Ovary (tissue), 9 donors: ENCODE measurements around the gene SLC25A15. TPM values are rescaled to one million over a fixed set of nuclear protein-coding genes. Genes with fewer than 3 reads are reported as not detected.
"Not testable (repeated sequence)": the region's sequence is repeated elsewhere in the genome, so short reads cannot be mapped to it uniquely, and the experiment has no call there.

Experiments used
- DNase-seq, 5 donors: peaks; one replicate each; pipeline ENCODE4 v3.0.0-alpha.2; 2019 to 2020
- H3K27ac ChIP-seq, 2 donors: fragments of 200-600 bp; one replicate each; pipeline versions ENCODE4 v1.5.1 to v1.8.0; 2019 to 2022
- H3K27me3 ChIP-seq: fragments of 200-600 bp; one replicate; pipeline ENCODE4 v1.8.0; 2022
- H3K36me3 ChIP-seq: fragments of 200-600 bp; sonication (generic); one replicate; pipeline ENCODE4 v1.5.1; 2019
- H3K4me1 ChIP-seq: one replicate; pipeline ENCODE4 v1.8.1; 2013; ENCODE audit warnings: mild to moderate bottlenecking, moderate library complexity; ENCODE audit not compliant: insufficient read depth
- H3K4me3 ChIP-seq: fragments of 200-600 bp; sonication (generic); one replicate; pipeline ENCODE4 v1.5.1; 2017
- H3K9me3 ChIP-seq, 2 donors: fragments of 200-600 bp in 1 of 2; sonication (generic) in 1 of 2; one replicate each; pipeline versions ENCODE4 v1.5.1 to v1.8.1; 2013 to 2019; ENCODE audit warnings: mild to moderate bottlenecking in 1 of 2, moderate library complexity in 1 of 2
- CTCF ChIP-seq, 3 donors: fragments of 450-650 bp in 2 of 3; fragments of 200-600 bp in 1 of 3; IDR thresholded peaks; one replicate each; pipeline versions ENCODE4 v1.5.1 to v1.8.0; 2016 to 2022; ENCODE audit warnings: antibody characterized with exemption in 3 of 3, mild to moderate bottlenecking in 1 of 3
- EP300 ChIP-seq: sonication (generic); formaldehyde crosslinking; IDR thresholded peaks from one replicate; pipeline ENCODE4 v1.6.1; 2017; ENCODE audit warnings: antibody characterized with exemption
- POLR2A ChIP-seq: fragments of 450-650 bp; IDR thresholded peaks from one replicate; pipeline ENCODE4 v1.6.1; 2017; ENCODE audit warnings: antibody characterized with exemption, mild to moderate bottlenecking, moderate library complexity
- WGBS, 3 donors: extraction: QIAGEN DNeasy Blood & Tissue Kit in 1 of 3; methylation state at CpG; one replicate each; pipeline versions ENCODE4 v1.1.5 to v1.1.7; 2013 to 2017; 5-methylcytosine and 5-hydroxymethylcytosine counted together
- intact Hi-C, 4 donors: fragments of 100-400 bp; cut with DNase I; formaldehyde crosslinking; loops; one replicate each; pipeline versions ENCODE4 v1.11.0 to v1.15.1; 2022 to 2023
- polyA plus RNA-seq, 2 donors: library from polyadenylated mRNA; stranded (reverse); fragments of 200-250 nt in 1 of 2; fragments of 350-450 nt in 1 of 2; fragmentation: Illumina TruSeq in 1 of 2; extraction: RNeasy Lipid Tissue Mini Kit (QIAGEN cat#74804) in 1 of 2; gene quantifications; one replicate each; pipeline ENCODE4 v1.2.3, GENCODE V29; 2013 to 2014
- total RNA-seq, 7 donors: library from RNA; depleted of rRNA in 2 of 7; stranded (reverse); fragments of >200 nt in 2 of 7; fragmentation: NEBNext Ultra II Directional in 3 of 7; extraction: Animal tissue kit (Norgen Biotek cat#: 25700) in 3 of 7; gene quantifications; one replicate each; pipeline versions ENCODE4 v1.1.0 to v1.2.4, GENCODE V29; 2016 to 2023
- donor health status: DM: no; HTN: no; CAD: no; lungs with moderate emphysema.
- donor health status: DM: no; HTN: no; CAD: no.
- donor health status: Bipolar disorder and iron deficiency.
- donor health status: DM: yes; HTN: yes; CAD: no.
- donor health status: DM: no; HTN: no; CAD: no.
- donor health status: DM: yes; HTN: yes; CAD: no.

SLC25A15 gene
- total and polyA plus RNA-seq, 9 donors, result 1.7 to 15.4 (median 4.6) TPM

- peaks cover 0 to 3% of the 10 kb centered on the region in 2 donors for H3K9me3 ChIP-seq
- TF ChIP-seq POLR2A, result no peak
- no peak for TF ChIP-seq EP300
- no peak for TF ChIP-seq CTCF (IDR thresholded peaks at IDR 0.05)
- H3K27me3 ChIP-seq, result no peaks in the 10 kb centered on the region
- no peaks in the 10 kb centered on the region for H3K36me3 ChIP-seq
- H3K4me1 ChIP-seq, result no peaks in the 10 kb centered on the region
- H3K27ac ChIP-seq, result no peak overlapping the region
- 69 to 87% (median 84%) methylated on average over 6 to 7 of the region's 7 CpGs for WGBS, 3 donors
- no peak for DNase-seq
- intact Hi-C loops, result no loop called here
- no peak overlapping the region for H3K4me3 ChIP-seq
Observed at GRCh38 chr13:40813667-40814454, 24.4 kb downstream of the SLC25A15 start.

- WGBS, 3 donors, result 95 to 99% (median 97%) methylated on average over 2 of the region's 2 CpGs
- H3K36me3 ChIP-seq, result no peaks in the 10 kb centered on the region
- H3K27me3 ChIP-seq, result no peaks in the 10 kb centered on the region
- no peak for DNase-seq
- TF ChIP-seq CTCF (IDR thresholded peaks at IDR 0.05) (no peak), EP300 (no peak), POLR2A (no peak)
- no peak overlapping the region for H3K27ac ChIP-seq
- peaks cover 0 to 3% of the 10 kb centered on the region in 2 donors for H3K9me3 ChIP-seq
- intact Hi-C loops, result no loop called here
- H3K4me3 ChIP-seq, result no peak overlapping the region
- H3K4me1 ChIP-seq, result no peaks in the 10 kb centered on the region
Observed at GRCh38 chr13:40814803-40815202, 25.4 kb downstream of the SLC25A15 start.

GRCh38 chr13:40818926-40819325 lies 29.5 kb downstream of the SLC25A15 start:
- 88 to 91% (median 90%) methylated on average over 5 of the region's 5 CpGs for WGBS, 3 donors
- H3K27me3 ChIP-seq, result no peaks in the 10 kb centered on the region
- no peaks in the 10 kb centered on the region for H3K36me3 ChIP-seq
- no peaks in the 10 kb centered on the region for H3K4me1 ChIP-seq
- no peak overlapping the region for H3K4me3 ChIP-seq
- H3K27ac ChIP-seq, result no peak overlapping the region
- TF ChIP-seq POLR2A (no peak), CTCF (IDR thresholded peaks at IDR 0.05) (no peak), EP300 (no peak)
- DNase-seq, result no peak
- intact Hi-C loops, result no loop called here
- H3K9me3 ChIP-seq, result peaks cover 0 to 3% of the 10 kb centered on the region in 2 donors

GRCh38 chr13:40819797-40820315 lies 30.4 kb downstream of the SLC25A15 start:
- H3K9me3 ChIP-seq, result peaks cover 0 to 3% of the 10 kb centered on the region in 2 donors
- 83 to 90% (median 88%) methylated on average over 1 of the region's 1 CpG for WGBS, 3 donors
- intact Hi-C loops, result no loop called here
- no peaks in the 10 kb centered on the region for H3K36me3 ChIP-seq
- no peak for TF ChIP-seq CTCF (IDR thresholded peaks at IDR 0.05)
- no peak for TF ChIP-seq POLR2A
- TF ChIP-seq EP300, result no peak
- no peaks in the 10 kb centered on the region for H3K4me1 ChIP-seq
- no peaks in the 10 kb centered on the region for H3K27me3 ChIP-seq
- H3K27ac ChIP-seq, result no peak overlapping the region
- no peak overlapping the region for H3K4me3 ChIP-seq
- no peak for DNase-seq

- H3K27me3 ChIP-seq, intact Hi-C loops, H3K4me3 ChIP-seq, H3K4me1 ChIP-seq, H3K27ac ChIP-seq, DNase-seq, H3K9me3 ChIP-seq, H3K36me3 ChIP-seq: not testable (repeated sequence)
- WGBS, 3 donors, result 85 to 92% (median 88%) methylated on average over 2 of the region's 2 CpGs
Observed at GRCh38 chr13:40839725-40840124, 50.3 kb downstream of the SLC25A15 start.

- intact Hi-C loops, H3K27me3 ChIP-seq, H3K27ac ChIP-seq, H3K36me3 ChIP-seq, H3K4me1 ChIP-seq, H3K4me3 ChIP-seq, H3K9me3 ChIP-seq, DNase-seq: not testable (repeated sequence)
- 88 to 97% (median 95%) methylated on average over 2 of the region's 2 CpGs for WGBS, 3 donors
Observed at GRCh38 chr13:40840955-40841354, 51.5 kb downstream of the SLC25A15 start.
